Right lobe of liver (tissue), 6 donors: ENCODE results near the gene PLG. TPM values are rescaled to one million over a fixed set of nuclear protein-coding genes. Genes with fewer than 3 reads are reported as not detected.

Experiments used
- ATAC-seq, 4 donors: fragments of 200-7000 bp; cut with Tn5 transposase; one replicate each; pipeline ENCODE4 v1.9.1; 2020; ENCODE audit warnings: mild to moderate bottlenecking in 4 of 4, moderate library complexity in 4 of 4
- DNase-seq, 3 donors: peaks; one replicate each; pipeline ENCODE4 v3.0.0-alpha.2; 2020
- H3K27ac ChIP-seq, 3 donors: fragments of 200-600 bp; one replicate each; pipeline ENCODE4 v1.8.0; 2022
- H3K27me3 ChIP-seq, 2 donors: fragments of 200-600 bp; one replicate each; pipeline ENCODE4 v1.8.0; 2022
- H3K36me3 ChIP-seq, 4 donors: fragments of 200-600 bp; sonication (generic) in 1 of 4; one replicate each; pipeline versions ENCODE4 v1.5.1 to v1.8.0; 2017 to 2022; ENCODE audit warnings: control low read depth in 1 of 4
- H3K4me1 ChIP-seq, 4 donors: fragments of 200-600 bp; sonication (generic) in 1 of 4; one replicate each; pipeline versions ENCODE4 v1.5.1 to v1.8.0; 2017 to 2022; ENCODE audit warnings: control low read depth in 1 of 4
- H3K4me3 ChIP-seq, 3 donors: fragments of 200-600 bp; one replicate each; pipeline ENCODE4 v1.8.0; 2022
- H3K9me3 ChIP-seq, 4 donors: fragments of 200-600 bp; sonication (generic) in 1 of 4; one replicate each; pipeline versions ENCODE4 v1.5.1 to v1.8.0; 2017 to 2022; ENCODE audit warnings: control low read depth in 1 of 4
- POLR2A ChIP-seq: fragments of 450-650 bp; IDR thresholded peaks from one replicate; pipeline ENCODE4 v1.6.1; 2017; ENCODE audit warnings: antibody characterized with exemption, mild to moderate bottlenecking
- WGBS: methylation state at CpG from one replicate; pipeline ENCODE4 v1.1.6; 2018; ENCODE audit warnings: low coverage, low lambda C conversion rate; ENCODE audit not compliant: insufficient coverage; ENCODE audit errors: missing lambda C conversion rate; 5-methylcytosine and 5-hydroxymethylcytosine counted together
- intact Hi-C, 2 donors: fragments of 100-400 bp; cut with DNase I; formaldehyde crosslinking; loops; one replicate each; pipeline versions ENCODE4 v1.11.2 to v1.14.1; 2022
- total RNA-seq, 6 experiments: library from RNA; depleted of rRNA in 2 of 6; stranded (reverse); fragments of >200 nt in 2 of 6; fragmentation: NEBNext Ultra II Directional in 3 of 6; extraction: Animal tissue kit (Norgen Biotek cat#: 25700) in 3 of 6; gene quantifications; one replicate each; pipeline versions ENCODE4 v1.1.0 to v1.2.4, GENCODE V29; 2016 to 2023
- TF ChIP-seq, protein P1 (sequence below), 4 donors: fragments of 200-600 bp in 3 of 4; fragments of 450-650 bp in 1 of 4; IDR thresholded peaks; one replicate each; pipeline versions ENCODE4 v1.5.1 to v1.8.0; 2016 to 2022; ENCODE audit warnings: antibody characterized with exemption in 4 of 4, mild to moderate bottlenecking in 2 of 4
- donor health status: DM: no; HTN: yes; CAD: no.
- donor health status: DM: no; HTN: no; CAD: no.
- donor health status: DM: no; HTN: no; CAD: no.
- donor health status: DM: no; HTN: yes; CAD: no.
- donor health status: DM: no; HTN: yes; CAD: no.

Gene PLG
- total RNA-seq, 6 experiments from 2014 or later = 756 to 3,432 (median 1,885) TPM

DNA sequence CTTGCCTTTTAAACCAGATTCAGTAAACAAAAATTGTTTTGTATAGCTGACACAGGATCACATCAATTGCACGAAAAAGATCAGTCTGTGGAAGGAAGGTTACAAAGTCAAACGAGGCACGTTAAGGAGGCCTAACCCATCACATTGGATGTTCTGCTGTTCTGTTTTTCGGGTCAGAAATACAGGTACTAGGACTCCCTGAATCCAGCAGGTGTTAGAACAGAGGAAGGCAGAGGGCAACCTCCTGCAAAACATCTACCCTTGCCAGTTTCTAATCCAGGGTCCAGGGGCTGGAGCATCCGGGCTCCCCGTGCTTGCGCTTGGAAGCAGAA, 64.6 kb downstream of the PLG start:
- Histone ChIP-seq H3K4me1 (peaks cover 0 to 10% (median 0%) of the 10 kb centered on the region in 4 donors), H3K36me3 (no peaks in the 10 kb centered on the region), H3K9me3 (peaks cover 0 to 5% (median 0%) of the 10 kb centered on the region in 4 donors), H3K27me3 (no peaks in the 10 kb centered on the region), H3K27ac (no peak overlapping the region), H3K4me3 (peak overlapping the region; percentile 36 to 45 (median 45))
- WGBS = 31% methylated on average over 4 of the region's 7 CpGs
- peak in 2 of 4 donors; percentile 8 to 12 for ATAC-seq
- intact Hi-C loops = no loop called here
- no peak for TF ChIP-seq POLR2A
- TF ChIP-seq, protein P1, sequence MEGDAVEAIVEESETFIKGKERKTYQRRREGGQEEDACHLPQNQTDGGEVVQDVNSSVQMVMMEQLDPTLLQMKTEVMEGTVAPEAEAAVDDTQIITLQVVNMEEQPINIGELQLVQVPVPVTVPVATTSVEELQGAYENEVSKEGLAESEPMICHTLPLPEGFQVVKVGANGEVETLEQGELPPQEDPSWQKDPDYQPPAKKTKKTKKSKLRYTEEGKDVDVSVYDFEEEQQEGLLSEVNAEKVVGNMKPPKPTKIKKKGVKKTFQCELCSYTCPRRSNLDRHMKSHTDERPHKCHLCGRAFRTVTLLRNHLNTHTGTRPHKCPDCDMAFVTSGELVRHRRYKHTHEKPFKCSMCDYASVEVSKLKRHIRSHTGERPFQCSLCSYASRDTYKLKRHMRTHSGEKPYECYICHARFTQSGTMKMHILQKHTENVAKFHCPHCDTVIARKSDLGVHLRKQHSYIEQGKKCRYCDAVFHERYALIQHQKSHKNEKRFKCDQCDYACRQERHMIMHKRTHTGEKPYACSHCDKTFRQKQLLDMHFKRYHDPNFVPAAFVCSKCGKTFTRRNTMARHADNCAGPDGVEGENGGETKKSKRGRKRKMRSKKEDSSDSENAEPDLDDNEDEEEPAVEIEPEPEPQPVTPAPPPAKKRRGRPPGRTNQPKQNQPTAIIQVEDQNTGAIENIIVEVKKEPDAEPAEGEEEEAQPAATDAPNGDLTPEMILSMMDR (IDR thresholded peaks at IDR 0.05) = no peak
- DNase-seq = no peak

DNA sequence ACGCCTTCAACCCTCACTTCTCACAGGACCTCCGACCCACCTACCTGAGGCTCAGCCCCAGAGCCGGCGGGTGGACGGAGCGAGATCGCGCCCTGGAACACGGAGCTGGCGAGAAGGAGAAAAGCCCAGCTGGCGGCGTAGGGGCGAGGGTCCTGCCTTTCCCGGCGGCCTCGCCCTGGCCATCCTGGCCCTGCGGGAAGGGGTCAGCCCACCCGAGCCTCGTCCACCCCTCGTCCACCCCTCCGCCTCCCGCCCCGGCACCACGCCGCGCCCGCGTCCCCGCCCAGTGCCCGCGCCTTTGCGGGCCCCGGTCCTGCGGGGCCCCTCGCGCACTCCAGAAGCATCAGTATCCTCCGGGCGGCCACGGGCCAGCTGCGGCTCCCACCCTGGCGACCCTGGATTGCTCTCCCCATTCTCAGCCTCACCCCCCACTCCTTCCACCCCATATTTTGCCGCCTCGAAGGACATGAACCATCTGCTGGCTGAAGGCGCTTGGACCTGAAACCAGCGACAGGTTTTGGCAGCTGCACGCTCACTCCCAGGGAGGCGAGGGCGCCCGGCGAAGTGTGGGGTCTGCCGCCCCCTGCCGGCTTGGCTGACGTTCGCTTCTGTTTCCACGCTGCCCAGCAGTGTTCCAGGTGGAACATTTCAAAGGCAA, 65.1 kb downstream of the PLG start:
- no peaks in the 10 kb centered on the region for H3K36me3 ChIP-seq
- peak; percentile 99 for ATAC-seq
- H3K27ac ChIP-seq = no peak overlapping the region
- TF ChIP-seq POLR2A = no peak
- TF ChIP-seq, protein P1 (IDR thresholded peaks at IDR 0.05) = peak; percentile 68 to 85 (median 77)
- peaks cover 0 to 10% (median 0%) of the 10 kb centered on the region in 4 donors for H3K4me1 ChIP-seq
- H3K4me3 ChIP-seq = peak overlapping the region; percentile 36 to 45 (median 45)
- peaks cover 0 to 3% (median 0%) of the 10 kb centered on the region in 4 donors for H3K9me3 ChIP-seq
- H3K27me3 ChIP-seq = no peaks in the 10 kb centered on the region
- peak; percentile 77 to 81 (median 80) for DNase-seq
- intact Hi-C loops = no loop called here
- 1% methylated on average over 17 of the region's 55 CpGs for WGBS

DNA sequence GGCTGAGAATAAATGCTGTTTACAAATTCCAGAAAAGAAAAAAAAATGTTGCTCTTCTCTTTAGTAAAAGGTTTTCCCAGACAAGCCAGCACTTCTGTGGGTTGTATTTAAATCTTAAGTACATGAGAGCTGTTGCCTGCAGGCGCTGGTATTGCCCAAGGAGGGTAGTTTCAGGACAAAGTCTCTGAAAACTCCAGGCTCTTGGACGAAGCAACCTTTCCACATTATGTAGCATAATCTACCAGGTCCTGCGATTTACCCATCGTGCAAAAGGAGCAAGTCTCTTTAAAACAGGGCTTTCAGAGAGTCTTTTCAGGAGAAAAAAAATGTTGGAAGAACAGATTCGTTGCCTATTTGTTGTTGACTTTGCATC, 65.6 kb downstream of the PLG start:
- intact Hi-C loops = no loop called here
- no peak for TF ChIP-seq POLR2A
- TF ChIP-seq, protein P1 (IDR thresholded peaks at IDR 0.05) = no peak
- H3K9me3 ChIP-seq = no peaks in the 10 kb centered on the region
- H3K36me3 ChIP-seq = no peaks in the 10 kb centered on the region
- peak in 1 of 4 donors; percentile 4 for ATAC-seq
- no peak overlapping the region for H3K4me3 ChIP-seq
- WGBS = 24% methylated on average over 5 of the region's 5 CpGs
- peaks cover 0 to 10% (median 0%) of the 10 kb centered on the region in 4 donors for H3K4me1 ChIP-seq
- no peak overlapping the region for H3K27ac ChIP-seq
- no peaks in the 10 kb centered on the region for H3K27me3 ChIP-seq
- no peak for DNase-seq

DNA sequence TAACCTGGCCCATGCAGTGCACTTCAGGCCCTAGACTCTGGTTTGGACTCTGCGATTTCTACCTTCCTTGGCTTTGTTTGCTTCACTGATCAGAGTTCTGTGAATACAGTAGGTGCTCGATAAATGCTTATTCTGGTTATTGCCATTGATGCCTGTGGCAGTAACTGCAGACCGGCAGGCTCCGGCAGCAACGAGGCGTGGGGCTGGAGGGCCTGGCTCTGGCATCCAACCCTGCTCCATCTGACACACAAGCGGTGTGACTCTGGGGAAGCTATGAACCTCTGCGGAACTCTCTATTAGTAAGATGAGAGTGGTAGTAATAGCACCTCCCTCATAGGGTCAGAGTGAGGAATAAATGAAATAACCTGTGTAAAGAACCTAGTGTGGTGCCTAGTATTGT, 66.1 kb downstream of the PLG start:
- intact Hi-C loops = no loop called here
- no peaks in the 10 kb centered on the region for H3K9me3 ChIP-seq
- no peak for DNase-seq
- WGBS = 86% methylated on average over 7 of the region's 8 CpGs
- no peaks in the 10 kb centered on the region for H3K36me3 ChIP-seq
- no peak for TF ChIP-seq POLR2A
- TF ChIP-seq, protein P1 (IDR thresholded peaks at IDR 0.05) = no peak
- peaks cover 0 to 10% (median 0%) of the 10 kb centered on the region in 4 donors for H3K4me1 ChIP-seq
- no peak overlapping the region for H3K4me3 ChIP-seq
- ATAC-seq = no peak
- no peak overlapping the region for H3K27ac ChIP-seq
- H3K27me3 ChIP-seq = no peaks in the 10 kb centered on the region
